Stimulated activated CD4-positive, alpha-beta T cell treated with anti-CD3 and anti-CD28 coated beads, Interleukin-4, amount 100 ng/mL, for 4 hours (primary cell): Measurements from ENCODE around the gene DOCK11.

Experiments used
- DNase-seq, 2 experiments: peaks; one replicate each; pipeline ENCODE4 v3.0.0-alpha.2; 2020

Gene DOCK11

GRCh38 chrX:118534716-118535493 is 39.3 kb downstream of the DOCK11 start:
- no peak for DNase-seq

DNA sequence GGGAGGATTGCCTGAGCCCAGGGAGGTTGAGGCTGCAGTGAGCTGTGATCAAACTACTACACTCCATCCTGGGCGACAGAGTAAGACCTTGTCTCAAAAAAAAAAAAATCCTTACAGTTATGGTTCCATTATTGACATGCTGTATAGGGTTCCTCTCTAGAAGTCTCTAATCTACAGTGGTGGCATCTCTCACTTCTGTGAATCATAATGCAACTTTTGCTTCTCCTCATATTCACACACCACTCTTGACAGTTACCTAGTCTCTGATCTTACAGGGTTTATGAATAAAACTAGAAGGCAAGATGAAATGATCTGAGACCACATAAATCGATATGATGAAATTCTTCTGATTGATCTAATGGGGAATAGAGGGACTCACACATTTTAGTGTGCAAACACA is 40.6 kb downstream of the DOCK11 start:
- no peak for DNase-seq

DNA sequence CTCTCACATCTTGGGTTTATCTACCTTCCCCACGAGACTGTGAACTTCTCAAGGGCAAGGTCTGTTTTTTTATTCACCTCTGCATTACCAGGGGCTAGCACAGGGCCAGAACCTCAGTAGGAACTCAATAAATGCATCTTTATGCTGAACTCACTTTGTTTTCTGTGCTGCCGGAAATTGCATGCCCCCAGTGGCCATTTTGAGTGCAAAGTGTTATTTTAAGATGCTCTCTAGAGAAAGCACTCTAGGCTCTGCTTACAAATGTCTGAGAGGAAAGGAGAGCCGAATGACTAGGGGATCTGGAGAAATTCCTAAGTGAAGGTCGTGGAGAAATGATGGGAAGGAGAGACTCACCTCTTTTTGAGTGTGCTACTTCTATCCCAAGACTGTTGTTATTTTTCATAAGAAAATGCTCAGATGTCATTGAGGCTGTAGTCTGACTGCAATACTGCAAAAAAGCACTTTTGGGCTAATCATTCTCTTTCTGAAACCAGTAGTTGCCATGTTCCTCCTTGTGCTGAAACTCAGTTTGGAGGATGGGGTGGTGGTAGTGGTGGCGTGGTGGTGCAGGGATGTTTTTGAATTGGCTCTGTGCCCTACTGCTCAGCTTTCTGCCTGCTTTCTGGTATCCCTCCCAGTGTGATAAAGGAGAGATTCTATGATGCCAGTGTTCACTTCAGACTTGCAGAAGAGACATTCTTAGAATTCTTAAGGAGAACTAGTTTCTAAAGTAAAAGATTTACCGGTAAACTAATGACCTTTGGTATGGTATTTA is 41.3 kb downstream of the DOCK11 start:
- DNase-seq, result peak in 1 of 2 experiments; percentile 32

DNA sequence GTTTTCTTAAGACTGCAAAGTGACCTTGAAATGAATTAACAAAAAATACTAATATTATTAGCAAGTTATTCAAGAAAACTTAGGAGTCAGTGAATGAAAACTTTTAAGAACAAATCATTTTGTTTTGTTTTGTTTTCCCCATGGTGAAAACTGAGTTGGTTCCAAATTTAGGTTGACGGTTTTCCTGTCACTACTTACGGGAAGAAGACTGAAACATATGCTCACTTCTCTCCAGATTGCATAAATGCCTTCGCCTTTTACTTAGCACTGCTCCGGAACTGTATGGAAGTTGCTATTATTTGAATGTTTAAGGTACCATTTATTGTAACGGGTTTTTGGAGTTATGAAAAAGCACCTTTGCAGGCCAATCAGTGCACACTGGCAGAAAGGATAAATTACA is 42.8 kb downstream of the DOCK11 start:
- DNase-seq, result no peak

DNA sequence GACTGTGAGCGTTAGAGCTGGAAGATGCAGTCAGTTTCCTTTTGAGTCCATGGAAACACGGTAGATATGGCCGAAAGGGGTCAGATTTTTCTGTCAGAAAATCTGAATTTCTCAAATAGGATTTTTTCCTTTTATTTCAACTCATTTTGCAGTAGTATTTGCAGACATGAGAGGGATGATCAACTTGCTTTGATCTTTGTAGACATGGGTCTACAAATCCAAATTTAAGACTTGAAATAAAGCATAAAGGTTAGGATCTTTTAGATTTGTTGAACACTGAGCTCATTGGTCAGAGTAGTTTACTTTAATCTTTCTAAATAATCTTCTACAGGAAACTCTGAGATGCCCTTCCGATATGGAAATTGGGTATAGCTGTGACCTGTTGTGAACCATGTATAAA is 44.7 kb downstream of the DOCK11 start:
- DNase-seq, result no peak

DNA sequence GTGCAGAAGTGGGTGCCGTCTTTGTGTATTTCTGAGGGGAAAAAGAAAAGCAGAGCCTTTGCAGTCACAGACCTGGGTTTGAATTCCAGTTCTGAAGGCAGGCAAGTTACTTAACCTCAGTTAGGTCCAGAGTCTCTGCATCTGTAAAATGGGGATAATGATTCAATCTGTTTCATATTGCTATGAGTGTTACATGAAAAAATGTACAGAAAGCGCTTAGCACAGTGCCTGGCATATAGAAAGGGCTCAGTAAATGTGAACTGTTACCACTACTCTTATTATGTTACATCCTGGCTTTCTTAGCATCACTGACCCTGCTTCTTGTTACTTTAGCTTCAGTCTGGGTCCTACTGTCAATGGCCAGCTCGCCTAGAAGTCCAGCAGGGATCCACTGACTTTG is 45.9 kb downstream of the DOCK11 start:
- no peak for DNase-seq

DNA sequence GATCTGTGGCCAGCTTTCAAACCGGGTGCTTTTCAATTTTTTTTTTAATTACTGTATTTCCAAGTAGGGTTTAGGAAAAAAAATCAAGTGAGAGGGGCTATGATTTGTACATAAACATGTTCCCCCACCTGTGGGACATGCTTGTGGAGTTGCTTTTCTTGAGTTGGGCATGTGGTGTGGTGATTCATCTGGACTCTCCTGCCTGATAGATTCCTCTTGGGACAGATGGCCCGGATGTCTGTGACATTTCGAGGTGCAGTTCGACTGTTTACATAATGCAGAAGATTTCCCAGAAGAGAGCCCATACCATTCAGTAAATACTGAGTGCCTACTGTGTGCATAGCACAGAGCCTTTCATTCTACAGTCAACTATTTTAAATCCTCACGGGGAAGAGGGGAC is 49.9 kb downstream of the DOCK11 start:
- DNase-seq, result no peak

- no peak for DNase-seq
These were observed 53.2 kb downstream of the DOCK11 start for GRCh38 chrX:118548841-118549240.

DNA sequence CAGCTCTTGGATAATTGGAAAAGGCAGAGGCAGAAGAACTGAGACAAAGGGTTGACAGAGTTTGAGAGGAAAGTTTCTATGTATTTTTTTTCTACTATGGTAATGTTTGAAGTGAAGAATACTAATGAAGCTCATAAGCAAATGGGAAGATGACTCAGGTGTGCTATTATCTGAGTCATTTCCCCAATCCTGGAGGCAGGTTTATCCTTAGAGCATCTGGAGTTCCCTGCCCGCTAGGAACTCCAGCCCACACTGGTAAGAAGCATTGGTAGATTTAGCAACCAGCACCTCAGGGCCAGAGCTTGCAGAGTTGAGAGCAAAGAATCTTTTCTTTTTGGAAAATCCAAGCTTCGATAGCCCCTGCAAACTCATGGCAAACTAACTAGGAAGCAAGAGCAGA is 55.2 kb downstream of the DOCK11 start:
- no peak for DNase-seq

DNA sequence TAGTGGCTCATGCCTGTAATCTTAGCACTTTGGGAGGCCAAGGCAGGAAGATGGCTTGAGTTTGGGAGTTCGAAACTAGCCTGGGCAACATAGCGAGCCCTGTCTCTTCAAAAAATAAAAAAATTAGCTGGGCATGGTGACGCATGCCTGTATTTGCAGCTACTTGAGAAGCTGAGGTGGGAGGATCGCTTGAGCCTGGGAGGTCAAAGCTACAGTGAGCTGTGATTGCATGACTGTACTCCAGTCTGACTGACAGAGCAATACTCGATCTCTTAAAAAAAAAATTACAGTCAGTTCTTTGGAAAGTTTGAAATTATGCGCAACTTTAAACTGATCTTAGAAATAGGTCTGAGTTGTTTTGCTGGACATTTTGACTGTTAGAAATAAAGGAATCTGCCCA is 55.8 kb downstream of the DOCK11 start:
- no peak for DNase-seq

DNA sequence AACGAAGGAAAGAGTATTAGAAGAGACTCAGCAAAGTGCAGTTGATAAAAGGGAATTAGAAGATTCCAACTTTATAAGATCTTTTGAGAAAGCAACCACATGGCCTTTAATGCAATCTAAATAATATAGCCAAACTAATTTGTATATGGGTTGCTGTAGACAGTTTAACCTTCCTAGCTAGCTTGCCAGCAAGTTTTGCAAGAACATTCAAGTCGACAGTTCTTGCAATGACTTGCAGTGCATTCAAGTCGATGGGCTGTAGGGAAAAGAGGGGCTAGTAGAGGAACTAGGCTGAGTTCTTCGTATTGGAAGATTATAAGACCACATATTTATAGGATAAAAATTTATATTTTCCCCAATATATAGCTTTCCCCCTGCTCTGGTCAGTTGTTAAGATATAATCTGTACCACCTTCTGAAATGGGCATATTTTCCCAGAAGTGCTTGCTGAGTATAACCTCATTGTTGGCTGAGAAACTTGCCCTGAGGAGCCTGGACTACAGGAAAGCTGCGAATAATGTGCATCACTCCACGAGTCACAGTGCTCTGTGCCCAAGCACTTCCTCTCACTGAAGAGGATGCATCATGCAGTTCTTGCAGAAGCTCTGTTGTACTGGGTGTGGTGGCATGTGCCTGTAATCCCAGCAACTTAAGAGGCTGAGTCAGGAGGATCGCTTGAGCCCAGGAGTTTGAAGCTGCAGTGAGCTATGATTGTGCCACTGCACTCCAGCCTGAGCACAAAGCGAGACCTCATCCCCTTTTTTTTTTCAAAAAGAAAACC is 56.7 kb downstream of the DOCK11 start:
- no peak for DNase-seq

GRCh38 chrX:118553042-118553710 is 57.6 kb downstream of the DOCK11 start:
- no peak for DNase-seq

- DNase-seq, result peak in 1 of 2 experiments; percentile 3
These were observed 58.9 kb downstream of the DOCK11 start for GRCh38 chrX:118554511-118554910.

- DNase-seq, result no peak
These were observed 63.3 kb downstream of the DOCK11 start for GRCh38 chrX:118558926-118559325.

DNA sequence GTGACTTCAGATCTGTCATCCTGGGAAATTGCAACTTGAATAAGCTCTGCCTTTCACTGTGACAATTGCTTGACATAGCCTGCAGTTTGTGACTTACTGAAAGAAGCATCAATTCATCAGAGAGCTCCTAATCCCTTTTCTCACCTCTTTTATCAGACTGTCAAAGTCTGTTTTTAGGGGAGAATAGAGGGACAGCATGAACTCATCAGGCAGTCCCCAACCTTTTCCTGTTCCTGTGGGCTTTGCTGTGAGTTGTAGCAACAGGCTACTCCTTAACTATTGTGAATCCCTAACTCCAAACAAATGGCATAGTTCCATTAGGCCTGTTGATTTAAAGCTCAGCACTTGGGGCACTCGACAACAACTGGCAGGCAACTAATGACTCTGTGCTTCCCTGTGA is 64.9 kb downstream of the DOCK11 start:
- no peak for DNase-seq

DNA sequence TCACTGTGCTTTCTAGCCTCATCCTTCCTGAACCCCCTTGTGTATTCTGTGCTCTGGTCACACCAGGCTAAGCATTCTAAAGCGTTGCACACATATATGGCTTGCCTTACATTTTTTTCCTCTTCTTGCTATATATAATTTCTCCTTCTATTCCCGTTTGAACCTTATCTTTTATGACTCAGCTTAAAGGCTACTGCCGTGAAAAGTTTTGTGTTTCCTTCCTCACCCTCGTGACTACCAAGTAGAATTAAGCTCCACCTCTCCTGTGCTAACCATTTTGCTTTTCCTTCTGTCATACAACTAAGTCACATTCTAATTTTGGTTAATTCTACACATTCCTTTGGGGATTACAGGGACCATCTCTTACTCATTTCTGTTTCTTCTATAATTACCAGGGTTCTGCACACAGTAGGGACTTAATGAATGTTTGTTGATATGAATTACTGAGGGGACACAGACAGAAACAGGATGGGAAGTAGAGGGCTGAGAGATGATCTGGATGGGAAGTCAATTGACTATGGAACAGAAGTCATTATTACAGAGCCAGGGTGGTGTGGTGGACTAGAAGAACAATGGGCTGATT is 67.1 kb downstream of the DOCK11 start:
- DNase-seq, result no peak

DNA sequence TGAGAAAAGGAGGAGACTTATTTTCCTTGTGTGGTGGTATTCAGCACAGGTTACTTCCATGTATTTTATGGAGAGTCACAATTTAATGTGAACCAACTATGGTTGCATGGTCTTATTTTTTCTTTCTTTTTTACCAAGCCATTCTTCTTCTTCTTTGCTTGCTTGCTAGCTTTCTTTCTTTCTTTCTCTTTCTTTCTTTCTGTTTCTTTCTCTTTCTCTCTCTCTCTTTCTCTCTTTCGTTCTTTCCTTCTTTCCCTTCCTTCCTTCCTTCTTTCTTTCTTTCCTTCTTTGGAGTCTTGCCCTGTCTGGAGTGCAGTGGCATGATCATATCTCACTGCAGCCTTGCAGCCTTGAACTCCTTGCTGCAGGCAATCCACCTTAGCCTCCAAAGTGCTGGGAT is 68.9 kb downstream of the DOCK11 start:
- DNase-seq, result no peak

GRCh38 chrX:118565853-118566252 is 70.2 kb downstream of the DOCK11 start:
- no peak for DNase-seq

- no peak for DNase-seq
These were observed 70.7 kb downstream of the DOCK11 start for GRCh38 chrX:118566359-118566758.

DNA sequence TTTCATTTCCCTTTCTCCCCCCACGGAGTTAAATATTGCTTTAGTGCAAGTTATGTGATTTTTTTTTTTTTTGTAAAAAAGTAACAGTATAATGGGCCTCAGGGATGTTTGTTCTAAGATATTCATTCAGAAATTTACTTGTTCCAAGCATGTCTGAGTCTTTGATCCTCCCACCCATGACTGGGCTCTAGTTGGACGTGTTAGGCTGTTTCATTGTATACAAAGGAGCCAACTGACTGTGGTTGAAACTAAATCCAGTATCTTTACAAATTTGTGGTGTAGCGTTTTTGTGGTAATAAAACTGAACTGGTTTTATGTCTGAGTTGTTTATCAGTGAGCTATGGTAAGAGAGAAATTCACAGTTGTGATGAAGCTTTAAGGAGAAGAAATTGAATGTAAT is 74.1 kb downstream of the DOCK11 start:
- DNase-seq, result no peak

- no peak for DNase-seq
These were observed 74.6 kb downstream of the DOCK11 start for GRCh38 chrX:118570209-118570608.

GRCh38 chrX:118571836-118572235 is 76.2 kb downstream of the DOCK11 start:
- no peak for DNase-seq

- DNase-seq, result no peak
These were observed 79.1 kb downstream of the DOCK11 start for GRCh38 chrX:118574666-118575065.
